Occipital lobe (tissue), 2 donors: ENCODE results near the gene VAC14. TPM values are rescaled to one million over a fixed set of nuclear protein-coding genes. Genes with fewer than 3 reads are reported as not detected.
A peak's percentile ranks its signal among the peaks of the same experiment; 100 is the strongest.
"Not testable (repeated sequence)": the region's sequence is repeated elsewhere in the genome, so short reads cannot be mapped to it uniquely, and the experiment has no call there.

Experiments used
- DNase-seq: peaks from one replicate; lab custom pipeline; 2025; lab: John Stamatoyannopoulos, UW
- total RNA-seq: library from RNA; depleted of rRNA; stranded (reverse); fragments of >200 nt; gene quantifications from one replicate; pipeline ENCODE4 v1.2.3, GENCODE V29; 2014

The VAC14 gene
- total RNA-seq, 1 donor from 2014 or later: 15.9 TPM

DNA sequence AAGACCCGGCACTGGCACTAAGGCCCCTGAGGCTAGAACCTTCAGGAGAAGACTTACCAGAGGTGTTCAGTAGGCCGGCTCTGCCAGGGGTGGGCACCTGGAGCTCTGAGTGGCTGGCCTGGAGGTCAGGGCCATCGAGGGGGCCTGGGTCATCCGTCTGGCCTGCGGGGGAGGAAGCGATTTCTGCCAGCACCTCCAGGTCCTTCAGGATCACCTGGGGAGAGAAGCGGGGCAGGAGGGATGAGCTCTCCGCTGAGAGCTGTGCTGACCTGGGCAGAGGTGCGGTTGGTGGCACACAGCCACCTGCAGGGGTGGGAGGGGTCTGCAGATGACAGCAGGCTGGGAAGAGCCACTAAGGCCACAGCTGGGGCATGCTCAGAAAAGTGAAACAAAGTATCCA is 56.6 kb downstream of the VAC14 start:
- no peak for DNase-seq

- DNase-seq: no peak
Observed at GRCh38 chr16:70743791-70744190, 57.2 kb downstream of the VAC14 start.

- DNase-seq: not testable (repeated sequence)
Observed at GRCh38 chr16:70742967-70743366, 58.0 kb downstream of the VAC14 start.

- no peak for DNase-seq
Observed at GRCh38 chr16:70741783-70742125, 59.2 kb downstream of the VAC14 start.

GRCh38 chr16:70740914-70741782 is 59.8 kb downstream of the VAC14 start:
- DNase-seq: no peak

DNA sequence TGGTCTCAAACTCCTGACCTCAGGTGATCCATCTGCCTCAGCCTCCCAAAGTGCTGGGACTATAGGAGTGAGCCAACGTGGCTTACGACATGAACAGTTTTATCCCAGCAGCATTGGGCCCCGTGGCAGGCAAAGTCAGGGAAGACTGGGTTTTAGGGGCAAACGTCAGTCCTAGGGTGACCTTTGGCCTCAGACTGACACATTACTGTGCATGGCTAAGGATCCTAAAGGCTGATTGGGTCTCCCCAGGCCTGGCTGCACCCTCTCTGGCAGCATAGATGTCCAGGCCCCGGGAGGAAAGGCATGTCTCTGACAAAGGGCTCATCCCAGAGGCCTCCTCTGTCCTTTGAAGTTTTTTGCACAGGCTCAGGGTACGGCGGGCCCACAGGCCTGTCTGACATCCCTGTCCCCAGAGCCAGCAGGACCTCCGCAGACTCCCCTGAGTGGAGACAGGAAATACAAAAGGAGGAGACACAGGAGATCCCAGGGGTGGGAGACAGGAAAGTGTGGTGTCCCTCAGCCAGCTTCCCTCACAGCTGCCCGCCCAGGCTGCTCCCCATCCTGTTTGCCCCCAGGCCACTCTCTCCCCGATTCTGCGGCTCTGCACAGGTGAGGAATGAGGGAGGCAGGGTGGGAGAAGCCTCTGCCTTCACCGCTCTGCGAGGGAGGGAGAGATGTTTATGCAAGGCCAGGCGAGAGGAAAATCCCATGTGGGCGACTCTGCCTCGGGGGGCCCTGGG is 60.6 kb downstream of the VAC14 start:
- DNase-seq: no peak

GRCh38 chr16:70739389-70739788 is 61.6 kb downstream of the VAC14 start:
- no peak for DNase-seq

DNA sequence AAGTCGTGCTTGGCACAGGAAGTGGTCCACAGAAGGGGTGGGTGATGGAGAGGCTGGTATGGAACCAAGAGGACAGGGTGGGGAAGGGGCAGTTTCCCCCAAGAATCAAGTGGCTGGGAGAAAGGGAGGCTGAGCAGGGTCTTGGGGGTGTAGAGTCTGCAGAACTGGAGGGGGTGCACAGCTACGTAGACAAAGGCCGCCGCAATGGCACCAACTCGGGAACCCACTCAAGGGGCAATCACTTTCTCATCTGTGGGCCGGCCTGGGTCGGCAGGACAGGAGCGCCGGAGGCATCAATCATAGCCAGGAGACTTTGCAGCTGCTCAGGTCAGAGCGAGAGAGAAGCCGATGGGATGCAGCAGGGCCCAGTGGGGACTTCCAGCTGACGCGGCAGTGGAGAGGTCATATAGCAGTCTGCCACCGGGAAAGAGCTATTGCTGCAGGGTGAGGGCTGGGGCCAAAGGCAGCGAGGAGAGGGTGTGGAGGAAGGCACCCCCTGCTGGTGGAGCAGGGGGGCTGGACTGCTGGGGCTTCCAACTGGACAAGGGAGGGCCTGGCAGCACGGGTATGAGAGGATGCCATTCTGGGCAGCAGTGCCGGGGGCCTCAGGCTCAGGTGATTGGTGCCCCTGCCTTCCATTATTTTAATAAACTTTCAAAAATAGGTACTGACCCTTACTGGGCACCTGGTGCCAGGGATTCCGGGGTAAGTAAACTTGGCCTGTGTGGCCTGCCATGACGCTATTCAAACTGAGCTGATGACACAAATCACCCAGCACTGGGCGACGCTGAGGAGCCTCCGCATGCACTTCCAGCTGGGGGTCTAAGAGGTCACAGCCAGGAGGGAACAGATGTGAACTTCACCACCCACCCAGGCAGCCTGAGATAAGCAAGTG is 62.6 kb downstream of the VAC14 start:
- no peak for DNase-seq

DNA sequence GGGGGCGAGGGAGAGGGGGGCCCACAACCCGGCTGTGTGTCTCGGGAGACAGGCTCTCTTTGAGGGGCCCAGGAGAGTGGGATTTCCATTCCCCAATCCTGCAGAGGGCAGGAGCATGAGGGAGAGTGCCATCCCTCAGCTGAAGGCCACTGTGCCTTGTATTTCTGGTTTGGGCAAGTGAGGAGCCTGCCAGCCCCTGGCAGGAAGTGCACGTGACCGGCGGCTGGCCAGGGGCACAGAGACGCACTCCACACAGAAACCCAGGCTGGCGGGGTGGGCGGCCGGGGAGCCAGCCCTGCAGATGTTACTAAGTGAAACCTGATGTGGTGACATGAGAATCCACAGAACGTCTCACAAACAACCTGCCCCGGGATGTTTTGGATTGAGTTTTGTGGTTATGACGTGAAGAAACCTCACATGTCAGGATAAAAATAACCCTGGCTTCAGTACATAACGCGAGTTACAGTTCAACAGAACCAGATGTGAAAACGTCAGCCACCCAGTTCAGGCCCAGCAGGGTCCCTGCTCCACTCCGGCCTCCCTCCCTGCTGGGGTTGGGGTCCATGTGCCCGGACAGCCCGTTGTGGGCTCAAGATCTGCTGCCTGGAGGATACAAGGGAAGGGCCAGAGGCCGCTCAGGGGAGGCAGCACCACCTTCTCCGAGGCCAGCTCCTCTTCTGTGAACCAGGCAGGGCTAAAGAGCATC is 63.4 kb downstream of the VAC14 start:
- DNase-seq: no peak

DNA sequence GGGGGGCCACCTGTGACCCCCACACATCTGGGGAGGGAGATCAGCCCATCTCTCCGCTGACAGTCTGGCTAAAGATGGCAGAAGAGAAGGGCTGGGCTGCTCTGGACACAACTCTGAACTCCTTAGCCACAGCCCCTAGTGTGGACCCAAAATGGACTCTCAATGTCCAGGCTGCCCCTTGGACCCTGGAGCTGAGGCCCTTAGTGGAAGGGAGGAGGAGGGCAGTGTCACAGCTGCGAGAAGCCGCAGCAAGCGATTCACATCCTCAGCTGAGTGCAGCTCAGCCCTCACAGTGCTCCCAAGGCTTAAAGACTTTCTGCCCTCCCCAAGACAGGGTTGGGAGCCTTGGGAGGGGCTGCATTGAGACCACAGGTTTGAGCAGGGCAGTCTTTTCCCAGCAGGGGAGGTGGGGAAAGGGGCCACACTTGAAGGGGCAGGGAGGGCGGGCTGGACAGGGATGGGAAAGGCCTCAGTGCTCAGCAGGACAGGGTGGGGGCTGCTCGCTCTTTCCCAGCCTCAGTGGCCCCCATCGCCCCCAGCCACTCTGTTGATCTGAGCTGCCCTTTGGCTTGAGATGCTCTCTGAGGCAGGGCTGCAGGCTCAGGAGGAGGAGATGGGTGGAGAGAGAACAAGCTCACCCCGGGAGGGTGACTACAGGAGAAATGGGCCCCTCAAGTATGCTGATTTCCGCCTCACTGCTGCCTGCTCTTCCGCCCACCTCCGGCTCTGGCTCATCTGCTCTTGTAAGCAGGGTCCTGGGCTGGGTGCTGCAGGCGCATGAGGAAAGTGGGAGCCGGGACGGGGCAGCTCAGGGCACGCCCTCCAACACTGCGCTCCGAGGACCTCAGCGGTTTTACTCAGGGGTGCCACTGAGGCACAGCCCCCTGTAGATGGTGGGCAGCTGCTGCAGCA is 64.2 kb downstream of the VAC14 start:
- DNase-seq: no peak

DNA sequence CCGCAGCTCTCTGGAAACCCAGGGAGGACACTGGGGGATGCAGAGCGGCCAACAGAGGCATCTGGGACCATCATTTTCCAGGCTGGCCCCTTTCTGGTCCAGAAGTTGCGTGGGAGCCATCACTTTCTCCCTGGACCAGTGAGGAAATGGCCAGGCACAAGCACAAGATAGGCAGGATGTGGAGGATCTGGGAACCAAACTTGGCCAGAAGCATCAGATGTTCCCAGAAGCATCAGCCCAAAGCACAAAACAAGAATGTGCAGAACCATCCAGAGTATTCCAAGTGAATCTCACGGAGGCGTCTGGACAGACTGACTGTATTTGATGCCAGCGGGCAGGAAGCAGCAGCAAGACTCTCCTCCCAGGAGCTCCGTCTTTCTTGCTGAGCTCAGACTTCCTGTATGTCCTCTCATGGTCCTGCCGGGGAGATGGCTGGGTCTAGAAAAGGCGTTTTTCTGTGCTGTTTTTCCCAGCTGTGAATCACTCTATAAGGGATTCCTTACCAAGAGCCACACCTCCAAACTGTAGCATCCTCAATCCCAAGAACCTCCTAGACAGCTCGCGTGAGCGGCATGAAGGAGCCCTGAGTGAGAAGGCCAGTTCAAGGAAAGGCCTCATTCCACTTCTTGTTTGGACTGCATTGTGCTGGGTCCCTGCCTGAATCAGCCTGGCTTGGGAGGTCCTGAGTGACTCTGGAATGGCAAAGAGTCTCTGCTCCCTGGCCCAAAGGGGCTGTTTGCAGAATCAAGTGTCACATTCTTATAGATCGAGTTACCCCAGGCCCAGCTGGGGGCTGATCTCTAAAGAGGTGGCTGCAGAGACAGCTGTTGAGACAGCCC is 65.6 kb downstream of the VAC14 start:
- DNase-seq: no peak

GRCh38 chr16:70734522-70735095 is 66.3 kb downstream of the VAC14 start:
- no peak for DNase-seq

DNA sequence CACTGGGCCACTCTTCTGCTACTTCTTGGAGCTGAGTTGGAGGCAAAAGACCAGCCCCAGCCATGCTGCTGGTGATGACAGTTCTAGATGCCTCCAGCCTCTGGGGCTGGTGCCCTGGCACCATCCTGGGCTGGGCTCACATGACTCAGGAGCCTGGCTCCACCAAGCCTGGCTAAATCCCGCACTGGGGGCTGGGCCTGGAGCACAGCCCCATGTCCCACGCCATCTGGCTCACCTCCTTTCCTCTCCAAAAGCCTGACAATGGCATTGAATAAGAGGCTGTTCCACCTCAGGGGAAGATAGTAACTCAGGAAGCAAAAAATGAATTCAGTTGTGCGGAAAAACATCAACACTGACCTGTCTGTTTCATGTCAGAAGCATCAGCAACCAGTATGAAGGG is 70.0 kb downstream of the VAC14 start:
- no peak for DNase-seq

DNA sequence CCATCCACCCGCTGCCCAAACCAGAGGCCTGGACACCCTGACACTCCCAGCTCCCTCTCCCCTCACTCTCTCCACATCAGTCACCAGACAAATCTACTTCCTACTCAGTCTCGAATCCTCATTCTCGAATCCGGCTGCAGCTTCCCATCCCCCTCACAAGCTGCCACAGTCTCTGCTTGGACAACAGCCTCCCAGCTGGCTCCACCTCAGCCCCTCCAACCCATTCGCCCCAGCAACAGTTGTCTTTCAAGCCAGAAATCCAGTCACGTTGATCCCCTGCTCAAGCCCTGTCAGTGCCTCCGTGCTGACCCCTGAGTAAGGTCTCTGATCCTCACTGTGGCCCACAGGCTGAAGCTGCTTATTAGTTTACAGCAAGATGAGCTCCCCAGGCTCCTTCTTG is 70.9 kb downstream of the VAC14 start:
- DNase-seq: no peak

GRCh38 chr16:70729292-70729691 is 71.7 kb downstream of the VAC14 start:
- no peak for DNase-seq

GRCh38 chr16:70728150-70728549 is 72.8 kb downstream of the VAC14 start:
- DNase-seq: no peak

DNA sequence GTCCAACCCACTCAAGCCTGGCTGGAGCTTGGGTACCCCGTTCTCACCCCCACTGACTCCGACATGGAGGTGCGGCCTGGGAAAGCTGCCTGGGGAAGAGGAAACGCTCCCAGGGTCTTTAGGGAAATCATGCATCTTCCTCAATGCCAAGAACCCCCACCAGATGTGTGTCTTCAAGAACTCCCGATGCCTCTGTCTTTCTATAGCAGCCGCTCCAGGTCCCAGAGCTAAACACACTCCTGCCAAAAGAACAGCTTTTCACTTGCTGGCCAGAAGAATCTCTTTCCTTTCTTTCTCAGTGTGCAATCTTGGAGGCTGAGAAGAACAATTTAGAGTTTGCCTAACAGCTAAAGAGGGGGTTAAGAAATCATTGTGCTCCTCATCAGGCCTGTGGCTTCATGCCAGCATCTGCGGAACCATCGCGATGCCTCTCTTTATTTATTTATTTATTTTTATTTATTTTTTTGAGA is 74.0 kb downstream of the VAC14 start:
- DNase-seq: no peak

- peak; percentile 66 for DNase-seq
Observed at GRCh38 chr16:70725912-70726828, 74.8 kb downstream of the VAC14 start.
